Measurements from ENCODE around the gene BGLAP. TPM values are rescaled to one million over a fixed set of nuclear protein-coding genes. Genes with fewer than 3 reads are reported as not detected.

BGLAP gene
- total RNA-seq, 4 donors from 2014 or later: 0.29 to 4.2 (median 0.90) TPM; not detected in 1

- Histone ChIP-seq H3K9me3 (no peaks in the 10 kb centered on the region), H3K4me1 (peaks cover 0 to 7% of the 10 kb centered on the region in 2 donors), H3K4me3 (no peak overlapping the region), H3K27me3 (no peaks in the 10 kb centered on the region), H3K36me3 (no peaks in the 10 kb centered on the region), H3K27ac (no peak overlapping the region)
- intact Hi-C loops (cut with DNase I; ENCODE audit: low total_unique reads): no loop called here
- DNase-seq: no peak
- no peak for TF ChIP-seq POLR2A (IDR thresholded peaks at IDR 0.05)
- TF ChIP-seq, protein P1, sequence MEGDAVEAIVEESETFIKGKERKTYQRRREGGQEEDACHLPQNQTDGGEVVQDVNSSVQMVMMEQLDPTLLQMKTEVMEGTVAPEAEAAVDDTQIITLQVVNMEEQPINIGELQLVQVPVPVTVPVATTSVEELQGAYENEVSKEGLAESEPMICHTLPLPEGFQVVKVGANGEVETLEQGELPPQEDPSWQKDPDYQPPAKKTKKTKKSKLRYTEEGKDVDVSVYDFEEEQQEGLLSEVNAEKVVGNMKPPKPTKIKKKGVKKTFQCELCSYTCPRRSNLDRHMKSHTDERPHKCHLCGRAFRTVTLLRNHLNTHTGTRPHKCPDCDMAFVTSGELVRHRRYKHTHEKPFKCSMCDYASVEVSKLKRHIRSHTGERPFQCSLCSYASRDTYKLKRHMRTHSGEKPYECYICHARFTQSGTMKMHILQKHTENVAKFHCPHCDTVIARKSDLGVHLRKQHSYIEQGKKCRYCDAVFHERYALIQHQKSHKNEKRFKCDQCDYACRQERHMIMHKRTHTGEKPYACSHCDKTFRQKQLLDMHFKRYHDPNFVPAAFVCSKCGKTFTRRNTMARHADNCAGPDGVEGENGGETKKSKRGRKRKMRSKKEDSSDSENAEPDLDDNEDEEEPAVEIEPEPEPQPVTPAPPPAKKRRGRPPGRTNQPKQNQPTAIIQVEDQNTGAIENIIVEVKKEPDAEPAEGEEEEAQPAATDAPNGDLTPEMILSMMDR (IDR thresholded peaks at IDR 0.05): no peak
Measured at GRCh38 chr1:156279837-156280236, 37.9 kb downstream of the BGLAP start.

DNA sequence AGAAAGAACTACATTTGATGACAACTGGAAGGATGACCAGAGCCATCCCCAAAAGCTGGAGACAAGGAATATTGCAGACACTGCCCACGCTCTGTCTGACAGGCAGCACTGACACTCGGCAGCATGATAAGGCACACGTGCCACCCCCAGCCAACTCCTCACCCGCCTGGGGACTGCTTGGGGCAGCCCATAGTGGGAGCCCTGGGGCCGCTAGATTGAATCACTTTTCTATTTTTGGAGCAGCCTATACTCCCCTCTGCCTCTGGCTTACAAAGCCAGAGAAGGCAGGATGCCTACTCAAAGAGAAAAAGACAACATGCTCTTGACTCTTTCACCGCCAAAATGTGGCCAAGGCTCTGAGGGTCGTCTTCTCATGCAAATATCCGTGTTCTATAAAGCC lies 39.3 kb downstream of the BGLAP start:
- peak overlapping the region; percentile 98 to 99 for H3K4me3 ChIP-seq
- H3K36me3 ChIP-seq: no peaks in the 10 kb centered on the region
- DNase-seq: no peak
- no peaks in the 10 kb centered on the region for H3K27me3 ChIP-seq
- H3K9me3 ChIP-seq: no peaks in the 10 kb centered on the region
- H3K4me1 ChIP-seq: peaks cover 0 to 7% of the 10 kb centered on the region in 2 donors
- TF ChIP-seq, protein P1 (IDR thresholded peaks at IDR 0.05): no peak
- no peak for TF ChIP-seq POLR2A (IDR thresholded peaks at IDR 0.05)
- intact Hi-C loops (cut with DNase I; ENCODE audit: low total_unique reads): no loop called here
- peak overlapping the region in 1 of 2 donors; percentile 93 for H3K27ac ChIP-seq

- DNase-seq: no peak
- Histone ChIP-seq H3K27me3 (no peaks in the 10 kb centered on the region), H3K4me3 (peak overlapping the region; percentile 98 to 99), H3K27ac (peak overlapping the region; percentile 92 to 93), H3K9me3 (no peaks in the 10 kb centered on the region), H3K36me3 (no peaks in the 10 kb centered on the region), H3K4me1 (peaks cover 0 to 7% of the 10 kb centered on the region in 2 donors)
- no peak for TF ChIP-seq POLR2A (IDR thresholded peaks at IDR 0.05)
- TF ChIP-seq, protein P1 (IDR thresholded peaks at IDR 0.05): no peak
- intact Hi-C loops (cut with DNase I; ENCODE audit: low total_unique reads): no loop called here
Measured at GRCh38 chr1:156281693-156282478, 39.9 kb downstream of the BGLAP start.

- Histone ChIP-seq H3K27ac (peak within 1 kb of the TSS; percentile 92 to 93), H3K36me3 (no peaks in the 10 kb centered on the region), H3K4me3 (peak within 1 kb of the TSS; percentile 98 to 99), H3K9me3 (no peaks in the 10 kb centered on the region), H3K27me3 (no peaks in the 10 kb centered on the region), H3K4me1 (peaks cover 0 to 7% of the 10 kb centered on the region in 2 donors)
- TF ChIP-seq, protein P1 (IDR thresholded peaks at IDR 0.05): peak in 1 of 4 experiments; percentile 21
- TF ChIP-seq POLR2A (IDR thresholded peaks at IDR 0.05): peak; percentile 52 to 88
- peak; percentile 97 for DNase-seq
- intact Hi-C loops (cut with DNase I; ENCODE audit: low total_unique reads): no loop called here
Measured at GRCh38 chr1:156282479-156283222, 40.7 kb downstream of the BGLAP start, which contains the start of gene SMG5. Gene SMG5, minus strand, starts transcription at chr1:156282825. Its CDS starts 145 bp downstream, at chr1:156282680.

DNA sequence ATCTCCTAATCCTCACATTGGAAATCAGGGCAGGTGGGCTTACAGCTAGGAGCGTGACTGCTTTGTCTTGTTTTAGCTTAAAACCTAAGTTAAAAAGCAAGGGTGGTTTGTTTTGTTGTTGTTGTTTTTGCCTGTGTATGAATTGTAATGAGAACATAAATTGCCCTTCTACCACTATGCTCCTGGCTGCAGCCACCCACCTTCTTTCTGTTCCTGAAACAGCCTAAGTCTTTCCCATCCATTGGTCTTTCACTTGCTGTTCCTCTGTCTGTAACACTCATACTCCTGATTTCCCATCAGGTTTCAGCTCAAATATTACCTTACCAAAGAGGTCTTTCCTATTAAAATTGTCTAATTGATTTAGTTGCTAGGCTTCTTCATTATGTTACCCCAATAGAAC lies 41.5 kb downstream of the BGLAP start:
- intact Hi-C loops (cut with DNase I; ENCODE audit: low total_unique reads): no loop called here
- H3K4me1 ChIP-seq: peaks cover 0 to 7% of the 10 kb centered on the region in 2 donors
- TF ChIP-seq, protein P1 (IDR thresholded peaks at IDR 0.05): no peak
- no peak for TF ChIP-seq POLR2A (IDR thresholded peaks at IDR 0.05)
- peak overlapping the region; percentile 98 to 99 for H3K4me3 ChIP-seq
- H3K36me3 ChIP-seq: no peaks in the 10 kb centered on the region
- no peak for DNase-seq
- H3K9me3 ChIP-seq: no peaks in the 10 kb centered on the region
- H3K27ac ChIP-seq: peak overlapping the region in 1 of 2 donors; percentile 93
- no peaks in the 10 kb centered on the region for H3K27me3 ChIP-seq

Data from uterus (tissue), 4 donors.